HG02870 (cell line): ENCODE data around the gene KRTAP6-3.

Experiments
- ATAC-seq: cut with Tn5 transposase; IDR thresholded peaks from one replicate; pipeline ENCODE4 v1.9.1; 2021; ENCODE audit warnings: mild to moderate bottlenecking, moderate library complexity; ENCODE audit not compliant: unreplicated experiment

Gene KRTAP6-3

GRCh38 chr21:30623362-30623761 lies 31.1 kb downstream of the KRTAP6-3 start:
- ATAC-seq: no peak

GRCh38 chr21:30625449-30626165 lies 33.4 kb downstream of the KRTAP6-3 start:
- no peak for ATAC-seq

GRCh38 chr21:30628109-30628508 lies 35.9 kb downstream of the KRTAP6-3 start:
- ATAC-seq: no peak

- no peak for ATAC-seq
Observed at GRCh38 chr21:30629200-30629599, 37.0 kb downstream of the KRTAP6-3 start.

- ATAC-seq: no peak
Observed at GRCh38 chr21:30634906-30635305, 42.7 kb downstream of the KRTAP6-3 start, which contains the start of gene KRTAP20-2. TSS of gene KRTAP20-2 (plus strand) at chr21:30635206. CDS start at chr21:30635264, 58 bp downstream.

- ATAC-seq: no peak
Observed at GRCh38 chr21:30638686-30639085, 46.4 kb downstream of the KRTAP6-3 start.

GRCh38 chr21:30642564-30642963 lies 50.3 kb downstream of the KRTAP6-3 start, which contains the start of gene KRTAP20-3:
TSS of gene KRTAP20-3 (plus strand) at chr21:30642864.
- no peak for ATAC-seq
